H9 (cell line): Measurements from ENCODE around the gene FAM120A. TPM values are rescaled to one million over a fixed set of nuclear protein-coding genes. Genes with fewer than 3 reads are reported as not detected.

Source experiments
- DNase-seq: peaks from one replicate; pipeline ENCODE4 v3.0.0-alpha.2; 2017
- H2AFZ ChIP-seq: one replicate; pipeline ENCODE4 v1.6.1; 2013; ENCODE audit warnings: mild to moderate bottlenecking, low read length, control low read depth, moderate library complexity
- H2AK5ac ChIP-seq: 2 replicates; pipeline ENCODE4 v1.6.1; 2013; ENCODE audit warnings: low read length, control low read depth, mixed read lengths; ENCODE audit not compliant: insufficient read length
- H2BK120ac ChIP-seq: one replicate; pipeline ENCODE4 v1.6.1; 2013; ENCODE audit warnings: low read depth, mild to moderate bottlenecking, low read length, control low read depth, inconsistent platforms; ENCODE audit not compliant: poor library complexity, severe bottlenecking
- H2BK12ac ChIP-seq: 2 replicates; pipeline ENCODE4 v1.6.1; 2013; ENCODE audit warnings: low read length, control low read depth, mixed read lengths, low read depth; ENCODE audit not compliant: insufficient read length
- H2BK15ac ChIP-seq: 2 replicates; pipeline ENCODE4 v1.6.1; 2013; ENCODE audit warnings: low read depth, low read length, control low read depth
- H2BK20ac ChIP-seq: one replicate; pipeline ENCODE4 v1.6.1; 2013; ENCODE audit warnings: low read depth, mild to moderate bottlenecking, low read length, control low read depth, inconsistent platforms; ENCODE audit not compliant: poor library complexity, severe bottlenecking
- H2BK5ac ChIP-seq: 2 replicates; pipeline ENCODE4 v1.6.1; 2013; ENCODE audit warnings: low read length, control low read depth, mixed read lengths; ENCODE audit not compliant: insufficient read length
- H3K14ac ChIP-seq: 2 replicates; pipeline ENCODE4 v1.6.1; 2013; ENCODE audit warnings: low read length, control low read depth; ENCODE audit not compliant: insufficient read depth
- H3K18ac ChIP-seq: 2 replicates; pipeline ENCODE4 v1.6.1; 2013; ENCODE audit warnings: low read depth, mild to moderate bottlenecking, mixed read lengths, low read length, control low read depth; ENCODE audit not compliant: insufficient read length
- H3K23ac ChIP-seq: 2 replicates; pipeline ENCODE4 v1.6.1; 2013; ENCODE audit warnings: low read length, control low read depth, mixed read lengths, low read depth; ENCODE audit not compliant: insufficient read length
- H3K23me2 ChIP-seq: 2 replicates; pipeline ENCODE4 v1.6.1; 2013; ENCODE audit warnings: low read depth, mild to moderate bottlenecking, mixed read lengths, low read length, control low read depth; ENCODE audit not compliant: insufficient read length, poor library complexity, severe bottlenecking
- H3K27ac ChIP-seq: 2 replicates; pipeline ENCODE4 v1.5.1; 2013; ENCODE audit warnings: low read length, control low read depth, mixed read lengths, low read depth; ENCODE audit not compliant: insufficient read length
- H3K27me3 ChIP-seq: 2 replicates; pipeline ENCODE4 v1.6.1; 2013; ENCODE audit warnings: low read length, control low read depth, inconsistent platforms; ENCODE audit not compliant: insufficient read depth
- H3K4ac ChIP-seq: 2 replicates; pipeline ENCODE4 v1.6.1; 2013; ENCODE audit warnings: low read depth, mild to moderate bottlenecking, control low read depth, inconsistent platforms, low read length, moderate library complexity
- H3K4me1 ChIP-seq: 2 replicates; pipeline ENCODE4 v1.6.1; 2013; ENCODE audit warnings: low read length, control low read depth, inconsistent platforms; ENCODE audit not compliant: insufficient read depth
- H3K4me2 ChIP-seq: 2 replicates; pipeline ENCODE4 v1.6.1; 2013; ENCODE audit warnings: low read length, control low read depth, mixed read lengths; ENCODE audit not compliant: insufficient read length, insufficient read depth
- H3K56ac ChIP-seq: 2 replicates; pipeline ENCODE4 v1.6.1; 2013; ENCODE audit warnings: low read depth, mild to moderate bottlenecking, mixed read lengths, low read length, control low read depth; ENCODE audit not compliant: insufficient read length
- H3K79me1 ChIP-seq: 2 replicates; pipeline ENCODE4 v1.6.1; 2013; ENCODE audit warnings: low read depth, mild to moderate bottlenecking, moderate library complexity, low read length, control low read depth, inconsistent platforms; ENCODE audit not compliant: insufficient read depth, poor library complexity, severe bottlenecking
- H3K79me2 ChIP-seq: 2 replicates; pipeline ENCODE4 v1.6.1; 2013; ENCODE audit warnings: low read length, control low read depth, inconsistent platforms; ENCODE audit not compliant: insufficient read depth
- H3K9ac ChIP-seq: 2 replicates; pipeline ENCODE4 v1.6.1; 2013; ENCODE audit warnings: low read length, control low read depth, mixed read lengths; ENCODE audit not compliant: insufficient read length; ENCODE audit errors: extremely low read depth
- H3K9me3 ChIP-seq: one replicate; pipeline ENCODE4 v1.6.1; 2013; ENCODE audit warnings: low read depth, low read length, inconsistent platforms; ENCODE audit not compliant: control insufficient read depth
- H3T11ph ChIP-seq: one replicate; pipeline ENCODE4 v1.6.1; 2013; ENCODE audit warnings: mild to moderate bottlenecking, low read length, control low read depth, inconsistent platforms
- H4K20me1 ChIP-seq: one replicate; pipeline ENCODE4 v1.6.1; 2013; ENCODE audit not compliant: control insufficient read depth, insufficient read length, insufficient read depth
- H4K5ac ChIP-seq: 2 replicates; pipeline ENCODE4 v1.6.1; 2013; ENCODE audit warnings: low read depth, mild to moderate bottlenecking, mixed read lengths, low read length, control low read depth; ENCODE audit not compliant: insufficient read length
- H4K8ac ChIP-seq: replicated peaks from 2 replicates; pipeline ENCODE4 v1.6.1; 2013; ENCODE audit warnings: low read length, control low read depth, mixed read lengths, low read depth; ENCODE audit not compliant: insufficient read length
- H4K91ac ChIP-seq: 2 replicates; pipeline ENCODE4 v1.6.1; 2013; ENCODE audit warnings: low read depth, mild to moderate bottlenecking, moderate library complexity, mixed read lengths, low read length, control low read depth; ENCODE audit not compliant: insufficient read length
- H3K27ac Mint-ChIP-seq, 3 experiments: 2 replicates in 2 of 3; 3 replicates in 1 of 3; pipeline ENCODE4 v1.8.0; 2020 to 2021; ENCODE audit warnings: mixed read lengths in 3 of 3, mild to moderate bottlenecking in 1 of 3, moderate library complexity in 1 of 3
- H3K27me3 Mint-ChIP-seq: 2 replicates; pipeline ENCODE4 v1.8.0; 2021; ENCODE audit warnings: low read depth, mild to moderate bottlenecking, moderate library complexity, mixed read lengths
- H3K36me3 Mint-ChIP-seq, 3 experiments: 2 replicates in 2 of 3; 3 replicates in 1 of 3; pipeline ENCODE4 v1.8.0; 2020 to 2021; ENCODE audit warnings: low read depth in 3 of 3, mixed read lengths in 3 of 3; ENCODE audit not compliant: insufficient read depth in 1 of 3
- H3K4me1 Mint-ChIP-seq, 2 experiments: 2 replicates each; pipeline ENCODE4 v1.8.0; 2020; ENCODE audit warnings: mixed read lengths in 2 of 2
- H3K4me3 Mint-ChIP-seq, 2 experiments: 2 replicates in 1 of 2; 3 replicates in 1 of 2; pipeline ENCODE4 v1.8.0; 2020 to 2021; ENCODE audit warnings: mild to moderate bottlenecking in 2 of 2, mixed read lengths in 2 of 2, moderate library complexity in 1 of 2
- H3K9me3 Mint-ChIP-seq, 2 experiments: 2 replicates in 1 of 2; 3 replicates in 1 of 2; pipeline ENCODE4 v1.8.0; 2020; ENCODE audit warnings: mild to moderate bottlenecking in 2 of 2, mixed read lengths in 2 of 2, moderate library complexity in 1 of 2
- CTCF ChIP-seq: fragments of 200-600 bp; sonication (generic); conservative IDR thresholded peaks from 3 replicates; pipeline ENCODE4 v1.8.0; 2021; ENCODE audit warnings: antibody characterized with exemption, mild to moderate bottlenecking
- WGBS: extraction: QIAGEN DNeasy Blood & Tissue Kit; methylation state at CpG from one replicate; pipeline ENCODE4 v1.1.7; 2013; ENCODE audit warnings: missing lambda C conversion rate, low lambda C conversion rate, mixed read lengths; ENCODE audit not compliant: insufficient read length; ENCODE audit errors: extremely low coverage; 5-methylcytosine and 5-hydroxymethylcytosine counted together
- total RNA-seq: library from RNA; stranded (reverse); gene quantifications from 2 replicates; pipeline ENCODE4 v1.2.1, GENCODE V29; 2021

The FAM120A gene
- total RNA-seq, 1 experiment from 2014 or later = 57.7 TPM

- DNase-seq = no peak
- Histone ChIP-seq H3K9me3 (no peaks in the 10 kb centered on the region), H2BK5ac (no peak overlapping the region), H3K23ac (no peak overlapping the region), H2BK20ac (no peak overlapping the region), H4K5ac (no peak overlapping the region), H3K4ac (no peak overlapping the region), H2BK120ac (no peak overlapping the region), H3K27me3 (no peaks in the 10 kb centered on the region), H2AFZ (no peak overlapping the region), H4K8ac (no peak overlapping the region), H4K91ac (no peak overlapping the region), H3K4me2 (no peak overlapping the region), H3K4me1 (no peaks in the 10 kb centered on the region), H2BK15ac (no peak overlapping the region), H3K14ac (no peak overlapping the region), H4K20me1 (peaks cover 2% of the 10 kb centered on the region), H2AK5ac (no peak overlapping the region), H3K27ac (no peak overlapping the region), H3K79me1 (peaks cover 8% of the 10 kb centered on the region), H3K56ac (no peak overlapping the region), H3K18ac (no peak overlapping the region), H3T11ph (no peak overlapping the region), H3K79me2 (peaks cover 2% of the 10 kb centered on the region; the same call in 1 of the 2 replicates), H3K9ac (no peak overlapping the region), H2BK12ac (no peak overlapping the region), H3K23me2 (no peaks in the 10 kb centered on the region)
- Mint-ChIP-seq H3K9me3 (no peaks in the 10 kb centered on the region), H3K4me3 (no peak overlapping the region), H3K36me3 (peaks cover 26 to 57% (median 30%) of the 10 kb centered on the region in 3 experiments), H3K27me3 (no peaks in the 10 kb centered on the region), H3K4me1 (peaks cover 0 to 10% of the 10 kb centered on the region in 2 experiments; a peak in 2 of 4 replicates), H3K27ac (peak overlapping the region in 2 of 3 experiments; percentile 8 to 84; a peak in 1 of 7 replicates)
- WGBS = no CpG with 5 or more reads among the region's 1 CpG
- TF ChIP-seq CTCF = no peak
Observed at GRCh38 chr9:93486268-93486667, 34.8 kb downstream of the FAM120A start.
